ENCODE measurements around the gene KIF4B.
"Not testable (repeated sequence)": the region's sequence is repeated elsewhere in the genome, so short reads cannot be mapped to it uniquely, and the experiment has no call there.

- not testable (repeated sequence) for TF ChIP-seq CTCF (IDR thresholded peaks at IDR 0.05; ENCODE audit: low read depth, low read length); MYC (IDR thresholded peaks at IDR 0.05; ENCODE audit: low read depth, low read length); POLR2A (IDR thresholded peaks at IDR 0.05; ENCODE audit: extremely low read depth, insufficient read length); MAX (IDR thresholded peaks at IDR 0.05; ENCODE audit: low read depth, low read length)
Measured at GRCh38 chr5:154978294-154978693, 35.3 kb upstream of the KIF4B start.

Data from NB4 (cell line).